Smooth muscle cell of the pulmonary artery (primary cell): ENCODE results near the gene ASB10. TPM values are rescaled to one million over a fixed set of nuclear protein-coding genes. Genes with fewer than 3 reads are reported as not detected.

Experiments
- total RNA-seq: library from RNA; depleted of rRNA; stranded (reverse); fragments of >200 nt; gene quantifications from 2 replicates; pipeline ENCODE4 v1.2.3, GENCODE V29; 2014

The ASB10 gene, protein sequence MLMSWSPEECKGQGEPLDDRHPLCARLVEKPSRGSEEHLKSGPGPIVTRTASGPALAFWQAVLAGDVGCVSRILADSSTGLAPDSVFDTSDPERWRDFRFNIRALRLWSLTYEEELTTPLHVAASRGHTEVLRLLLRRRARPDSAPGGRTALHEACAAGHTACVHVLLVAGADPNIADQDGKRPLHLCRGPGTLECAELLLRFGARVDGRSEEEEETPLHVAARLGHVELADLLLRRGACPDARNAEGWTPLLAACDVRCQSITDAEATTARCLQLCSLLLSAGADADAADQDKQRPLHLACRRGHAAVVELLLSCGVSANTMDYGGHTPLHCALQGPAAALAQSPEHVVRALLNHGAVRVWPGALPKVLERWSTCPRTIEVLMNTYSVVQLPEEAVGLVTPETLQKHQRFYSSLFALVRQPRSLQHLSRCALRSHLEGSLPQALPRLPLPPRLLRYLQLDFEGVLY
- not detected in 2 replicates for total RNA-seq

DNA sequence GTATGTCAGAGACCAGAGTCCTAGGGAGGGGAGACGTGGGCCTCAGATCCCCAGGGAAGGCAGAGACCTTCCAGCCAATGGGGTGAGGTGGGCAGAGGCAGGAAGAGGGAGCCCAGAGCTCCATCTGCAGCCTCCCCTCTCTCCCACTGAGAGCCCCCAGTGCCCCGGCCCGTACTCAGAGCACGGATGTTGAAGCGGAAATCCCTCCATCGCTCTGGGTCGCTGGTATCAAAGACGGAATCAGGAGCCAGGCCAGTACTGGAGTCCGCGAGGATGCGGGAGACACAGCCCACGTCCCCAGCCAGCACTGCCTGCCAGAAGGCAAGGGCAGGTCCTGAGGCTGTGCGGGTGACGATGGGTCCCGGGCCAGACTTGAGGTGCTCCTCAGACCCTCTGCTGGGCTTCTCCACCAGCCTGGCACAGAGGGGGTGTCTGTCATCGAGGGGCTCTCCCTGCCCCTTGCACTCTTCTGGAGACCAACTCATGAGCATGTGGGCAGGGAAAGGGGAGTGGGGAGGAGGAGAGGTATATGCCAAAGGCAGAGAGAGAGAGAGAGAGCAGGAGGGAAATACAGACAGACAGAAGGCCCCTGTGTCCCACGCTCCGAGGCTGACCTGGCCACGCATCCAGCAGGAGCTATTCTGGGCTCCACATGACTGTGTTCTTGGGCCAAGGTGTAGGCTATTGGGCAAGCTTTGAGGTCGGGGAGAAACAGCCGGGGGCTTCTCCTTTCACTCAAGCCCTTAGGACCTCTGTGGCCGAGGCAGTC lies at the start of gene ASB10:
Gene ASB10 (minus strand): TSS at position 611 of the 769 bp plus-strand sequence. CDS start 120 bp downstream, at position 491.

DNA sequence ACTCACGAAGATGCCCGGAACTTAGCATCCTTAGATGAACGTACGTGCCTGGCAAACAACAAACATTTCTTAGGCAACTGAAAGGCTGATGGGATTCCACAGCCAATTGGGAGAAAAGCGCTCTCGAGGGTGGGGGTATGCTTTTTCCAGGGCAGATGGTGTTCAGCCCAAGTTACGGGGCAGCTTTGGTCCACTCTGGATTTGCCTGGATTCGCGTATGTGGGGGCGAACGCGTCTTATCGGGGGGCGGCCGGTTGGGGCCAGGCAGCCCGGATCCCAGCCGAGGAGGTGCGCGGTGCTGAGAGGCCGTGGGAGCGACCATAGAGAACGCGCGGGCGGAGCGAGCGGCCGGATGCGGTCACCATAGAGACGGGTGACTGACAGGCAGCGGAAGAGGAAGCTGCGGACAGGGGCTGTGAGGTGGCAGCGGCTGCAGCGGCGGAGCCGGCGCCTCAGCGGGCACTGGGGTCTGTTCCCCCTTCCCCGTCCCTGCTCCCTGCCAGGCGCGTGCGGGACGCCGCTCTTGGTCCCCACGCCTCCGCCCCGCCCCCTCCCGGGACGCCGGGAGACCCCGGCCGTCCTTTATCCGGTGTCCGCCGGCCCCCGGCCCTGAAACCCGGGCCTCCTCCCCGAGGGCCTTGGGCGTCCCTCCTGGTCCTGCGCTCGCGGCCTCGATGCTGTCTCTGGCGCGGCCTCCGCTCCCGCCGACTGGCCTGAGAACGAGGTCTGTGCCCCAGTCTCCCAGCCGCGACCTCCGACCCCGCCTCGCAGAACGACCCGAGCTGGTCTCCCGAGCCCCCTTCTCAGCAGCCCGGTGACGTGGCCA lies 45.3 kb upstream of the ASB10 start, which contains the start of gene CHPF2:
Gene CHPF2 (plus strand): TSS at position 393 of the 826 bp plus-strand sequence. CDS start 1,529 bp downstream, outside the sequence.

DNA sequence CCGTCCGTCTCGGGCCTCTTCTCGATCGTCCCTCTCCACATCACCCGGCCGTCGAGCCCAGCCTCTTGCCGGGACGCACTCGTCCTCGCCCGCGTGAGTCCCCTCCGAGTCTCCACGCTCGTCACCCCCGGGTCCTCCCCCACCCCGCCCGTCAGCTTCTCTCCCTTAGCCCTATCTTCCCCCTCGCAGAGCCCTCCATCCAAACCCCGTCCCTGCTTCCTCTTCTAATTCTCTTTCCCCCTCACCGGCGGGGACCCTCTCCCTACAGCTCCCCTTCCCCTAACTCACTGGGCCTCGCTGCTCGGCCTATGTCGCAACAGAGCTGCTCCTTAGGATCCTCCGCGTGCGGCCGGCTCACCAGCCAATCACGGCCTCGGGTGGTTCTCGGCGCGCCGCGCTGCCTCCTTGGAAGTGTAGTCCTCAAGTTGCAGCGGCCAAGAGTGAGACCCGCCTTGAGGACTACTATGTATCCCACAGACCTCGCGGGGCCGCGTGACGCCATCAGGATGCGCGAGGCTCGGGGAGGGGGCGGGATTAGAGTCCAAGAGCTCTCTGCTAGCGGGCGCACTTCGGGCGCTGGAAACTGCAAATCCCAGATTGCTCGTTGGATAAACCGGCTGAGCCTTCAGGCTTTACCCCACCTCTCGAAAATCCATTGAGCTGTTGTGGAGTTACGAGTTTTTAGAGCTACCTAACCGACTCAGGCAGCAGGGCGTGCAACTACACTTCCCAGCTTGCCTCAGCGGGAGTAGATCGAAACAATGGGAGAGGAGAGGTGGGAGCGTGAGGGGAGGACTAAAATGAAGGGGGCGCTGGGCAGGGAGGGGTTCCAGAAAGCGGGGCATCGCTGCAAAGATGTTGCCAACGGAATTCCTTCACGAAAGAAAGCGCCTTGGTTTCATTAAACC lies 40.1 kb upstream of the ASB10 start, which contains the start of gene ABCF2:
Gene ABCF2 (minus strand): TSS at position 331 of the 908 bp plus-strand sequence. CDS start 747 bp downstream, outside the sequence.

DNA sequence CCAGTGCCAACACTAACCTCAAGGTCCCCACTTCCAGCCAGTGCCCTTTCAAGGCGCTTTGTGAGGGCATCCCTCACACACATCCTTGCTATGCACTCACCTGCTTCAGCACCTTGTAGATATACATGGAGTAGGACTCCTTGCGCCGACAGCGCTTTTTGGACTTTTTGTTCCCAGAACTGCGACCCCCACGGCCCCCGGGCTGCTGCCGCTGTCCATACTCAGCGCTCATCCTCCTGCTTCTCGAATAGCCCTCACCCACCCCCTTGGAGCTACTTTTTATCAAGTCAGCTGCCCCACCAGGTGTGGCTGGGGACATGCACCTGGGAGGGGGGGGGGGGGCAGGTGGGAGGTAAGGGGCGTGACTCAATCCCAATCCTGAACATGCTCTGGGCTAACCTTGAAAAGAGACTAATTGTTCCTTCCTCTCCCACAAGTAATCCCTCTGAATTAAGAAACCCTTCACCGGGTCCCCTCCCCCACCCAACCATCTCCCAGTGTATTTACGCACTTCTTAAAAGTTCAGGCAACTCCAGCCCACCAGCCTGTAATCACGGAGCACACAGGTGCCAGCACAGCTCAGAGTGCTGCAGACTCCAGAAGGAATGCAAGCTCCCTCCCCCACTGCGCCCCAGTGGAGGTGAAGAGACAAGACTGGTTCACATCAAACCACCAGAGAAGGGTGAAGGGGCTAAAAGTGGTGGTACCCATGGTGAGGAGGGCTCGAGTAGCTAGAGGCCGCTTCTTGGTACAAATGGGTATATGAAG lies 23.2 kb upstream of the ASB10 start, which contains the start of gene H2BK1:
Gene H2BK1 (minus strand): TSS at position 402 of the 768 bp plus-strand sequence. CDS start 170 bp downstream, at position 232.

DNA sequence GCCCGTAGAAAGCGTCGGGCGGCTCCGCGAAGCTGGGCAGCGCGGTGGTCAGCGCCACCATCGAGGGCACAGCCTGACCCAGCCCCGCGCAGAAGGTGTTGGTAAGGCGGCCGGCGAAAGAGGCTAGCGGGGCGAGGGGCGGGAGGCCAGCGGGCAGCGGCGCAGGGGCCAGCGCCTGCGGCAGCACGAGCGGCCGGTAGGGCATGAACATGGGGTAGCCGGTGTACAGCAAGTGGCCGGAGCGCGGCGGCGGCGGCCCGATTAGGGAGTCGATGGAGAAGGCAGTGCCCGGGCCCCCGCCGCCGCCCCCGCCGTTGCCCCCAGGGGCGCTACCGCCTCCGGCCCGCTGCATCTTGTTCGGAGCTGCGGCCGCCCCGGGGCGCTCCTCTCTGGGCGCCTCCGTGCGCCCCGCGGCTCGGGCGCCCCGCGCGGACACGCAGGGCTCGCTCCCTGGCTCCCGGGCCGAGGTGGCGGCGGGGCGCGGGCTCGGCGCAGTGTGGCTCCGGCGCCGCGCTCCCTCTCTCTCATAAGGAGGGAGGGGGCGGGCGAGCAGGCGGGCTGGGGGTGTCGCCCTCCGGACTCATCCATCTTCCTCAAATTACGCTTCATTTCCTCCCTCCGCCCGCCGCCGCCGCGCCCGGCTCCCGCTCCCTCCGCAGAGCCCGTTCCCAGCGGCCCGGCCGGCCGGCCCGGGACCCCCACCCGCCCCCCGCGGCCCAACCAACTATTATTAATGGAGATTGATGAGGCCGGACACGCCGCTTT lies 19.7 kb downstream of the ASB10 start, which contains the start of gene GBX1:
Gene GBX1 (minus strand): TSS at position 498 of the 765 bp plus-strand sequence. CDS start 146 bp downstream, at position 352.

Other genes with a start within 250 kb of the ASB10 start
- 0.13 and 0.79 TPM in 2 replicates for gene KCNH2, start 208.9 kb downstream of the ASB10 start, total RNA-seq
- 0.17 and 0.33 TPM in 2 replicates for gene NOS3, start 196.2 kb downstream of the ASB10 start, total RNA-seq
- 0.98 and 1.2 TPM in 2 replicates for gene ATG9B, start 162.8 kb downstream of the ASB10 start, total RNA-seq
- 34.2 and 37.6 TPM in 2 replicates for gene ABCB8, start 158.8 kb downstream of the ASB10 start, total RNA-seq
- gene ASIC3, start 138.7 kb downstream of the ASB10 start, total RNA-seq, result 0.26 TPM in 2 replicates
- gene CDK5, start 129.4 kb downstream of the ASB10 start, total RNA-seq, result 17.9 and 18.8 TPM in 2 replicates
- 88.2 and 137 TPM in 2 replicates for gene SLC4A2, start 127.7 kb downstream of the ASB10 start, total RNA-seq
- 75.0 and 92.8 TPM in 2 replicates for gene FASTK, start 106.4 kb downstream of the ASB10 start, total RNA-seq
- gene TMUB1, start 103.8 kb downstream of the ASB10 start, total RNA-seq, result 25.5 and 26.2 TPM in 2 replicates
- 31.9 and 61.6 TPM in 2 replicates for gene AGAP3, start 100.8 kb downstream of the ASB10 start, total RNA-seq
- not detected in 2 replicates for gene GBX1, start 19.6 kb downstream of the ASB10 start, total RNA-seq
- gene H2BK1, start 23.2 kb upstream of the ASB10 start, total RNA-seq, result not detected in 2 replicates
- 40.4 and 54.2 TPM in 2 replicates for gene ABCF2, start 40.0 kb upstream of the ASB10 start, total RNA-seq
- gene CHPF2, start 45.2 kb upstream of the ASB10 start, total RNA-seq, result 123 and 204 TPM in 2 replicates
- 37.1 and 38.7 TPM in 2 replicates for gene SMARCD3, start 61.4 kb upstream of the ASB10 start, total RNA-seq
- 41.8 and 44.4 TPM in 2 replicates for gene NUB1, start 154.6 kb upstream of the ASB10 start, total RNA-seq
- gene WDR86, start 222.8 kb upstream of the ASB10 start, total RNA-seq, result 0.26 TPM in 2 replicates